ENCODE results near the gene CHCHD3.

CHCHD3 gene

GRCh38 chr7:132836746-132837145, 245.1 kb downstream of the CHCHD3 start:
- ATAC-seq = no peak
- peaks cover 42% of the 10 kb centered on the region for H3K36me3 Mint-ChIP-seq (ENCODE audit: low read depth)
- H3K9me3 Mint-ChIP-seq = peaks cover 5% of the 10 kb centered on the region
- no peak overlapping the region for H3K4me3 Mint-ChIP-seq
- H3K4me1 Mint-ChIP-seq = no peaks in the 10 kb centered on the region
- no peaks in the 10 kb centered on the region for H3K27me3 Mint-ChIP-seq
- no peak for DNase-seq
- no peak overlapping the region for H3K27ac Mint-ChIP-seq

- H3K4me1 Mint-ChIP-seq = peaks cover 6% of the 10 kb centered on the region
- no peak for ATAC-seq
- no peak for DNase-seq
- no peaks in the 10 kb centered on the region for H3K9me3 Mint-ChIP-seq
- H3K27me3 Mint-ChIP-seq = no peaks in the 10 kb centered on the region
- no peak overlapping the region for H3K27ac Mint-ChIP-seq
- H3K4me3 Mint-ChIP-seq = no peak overlapping the region
- H3K36me3 Mint-ChIP-seq (ENCODE audit: low read depth) = peaks cover 29% of the 10 kb centered on the region
Measured at GRCh38 chr7:132830941-132831340, 250.9 kb downstream of the CHCHD3 start.

- Mint-ChIP-seq H3K27me3 (no peaks in the 10 kb centered on the region), H3K27ac (no peak overlapping the region), H3K9me3 (no peaks in the 10 kb centered on the region), H3K36me3 (ENCODE audit: low read depth) (peaks cover 29% of the 10 kb centered on the region), H3K4me1 (peaks cover 6% of the 10 kb centered on the region), H3K4me3 (no peak overlapping the region)
- ATAC-seq = no peak
- no peak for DNase-seq
Measured at GRCh38 chr7:132828502-132828901, 253.4 kb downstream of the CHCHD3 start.

- Mint-ChIP-seq H3K27ac (no peak overlapping the region), H3K27me3 (no peaks in the 10 kb centered on the region), H3K36me3 (ENCODE audit: low read depth) (peaks cover 27% of the 10 kb centered on the region), H3K4me3 (no peak overlapping the region), H3K9me3 (no peaks in the 10 kb centered on the region), H3K4me1 (peaks cover 6% of the 10 kb centered on the region)
- ATAC-seq (no peak), DNase-seq (no peak)
Measured at GRCh38 chr7:132825932-132826835, 255.7 kb downstream of the CHCHD3 start.

- ATAC-seq (no peak), DNase-seq (no peak)
- Mint-ChIP-seq H3K27ac (no peak overlapping the region), H3K4me3 (no peak overlapping the region), H3K4me1 (peaks cover 6% of the 10 kb centered on the region), H3K36me3 (ENCODE audit: low read depth) (peaks cover 22% of the 10 kb centered on the region), H3K27me3 (no peaks in the 10 kb centered on the region), H3K9me3 (no peaks in the 10 kb centered on the region)
Measured at GRCh38 chr7:132825222-132825621, 256.7 kb downstream of the CHCHD3 start.

- no peaks in the 10 kb centered on the region for H3K4me1 Mint-ChIP-seq
- H3K27me3 Mint-ChIP-seq = no peaks in the 10 kb centered on the region
- no peak overlapping the region for H3K4me3 Mint-ChIP-seq
- DNase-seq = no peak
- H3K27ac Mint-ChIP-seq = no peak overlapping the region
- H3K36me3 Mint-ChIP-seq (ENCODE audit: low read depth) = peaks cover 6% of the 10 kb centered on the region
- H3K9me3 Mint-ChIP-seq = no peaks in the 10 kb centered on the region
- ATAC-seq = no peak
Measured at GRCh38 chr7:132819648-132820047, 262.2 kb downstream of the CHCHD3 start.

- no peaks in the 10 kb centered on the region for H3K4me1 Mint-ChIP-seq
- peaks cover 9% of the 10 kb centered on the region for H3K36me3 Mint-ChIP-seq (ENCODE audit: low read depth)
- DNase-seq = no peak
Measured at GRCh38 chr7:132817949-132818348, 263.9 kb downstream of the CHCHD3 start.

GRCh38 chr7:132815696-132816311, 266.1 kb downstream of the CHCHD3 start:
- Mint-ChIP-seq H3K36me3 (ENCODE audit: low read depth) (peaks cover 20% of the 10 kb centered on the region), H3K27ac (no peak overlapping the region), H3K9me3 (peaks cover 4% of the 10 kb centered on the region), H3K27me3 (no peaks in the 10 kb centered on the region), H3K4me3 (no peak overlapping the region), H3K4me1 (no peaks in the 10 kb centered on the region)
- no peak for ATAC-seq
- no peak for DNase-seq

More at GRCh38 chr7:132817949-132818348, 263.9 kb downstream of the CHCHD3 start:
- H3K27ac Mint-ChIP-seq = no peak overlapping the region
- no peak overlapping the region for H3K4me3 Mint-ChIP-seq
- ATAC-seq = no peak
- no peaks in the 10 kb centered on the region for H3K27me3 Mint-ChIP-seq
- no peaks in the 10 kb centered on the region for H3K9me3 Mint-ChIP-seq

GRCh38 chr7:132815130-132815529, 266.8 kb downstream of the CHCHD3 start:
- Mint-ChIP-seq H3K9me3 (peaks cover 4% of the 10 kb centered on the region), H3K4me3 (no peak overlapping the region), H3K36me3 (ENCODE audit: low read depth) (peaks cover 21% of the 10 kb centered on the region), H3K4me1 (no peaks in the 10 kb centered on the region), H3K27me3 (no peaks in the 10 kb centered on the region), H3K27ac (no peak overlapping the region)
- DNase-seq (no peak), ATAC-seq (no peak)

GRCh38 chr7:132810561-132810960, 271.3 kb downstream of the CHCHD3 start:
- Mint-ChIP-seq H3K4me3 (no peak overlapping the region), H3K27ac (no peak overlapping the region), H3K27me3 (no peaks in the 10 kb centered on the region), H3K9me3 (peaks cover 4% of the 10 kb centered on the region), H3K36me3 (ENCODE audit: low read depth) (peaks cover 18% of the 10 kb centered on the region), H3K4me1 (no peaks in the 10 kb centered on the region)
- ATAC-seq = no peak
- DNase-seq = no peak

GRCh38 chr7:132806834-132807233, 275.1 kb downstream of the CHCHD3 start:
- Mint-ChIP-seq H3K9me3 (no peaks in the 10 kb centered on the region), H3K27ac (no peak overlapping the region), H3K36me3 (ENCODE audit: low read depth) (peaks cover 9% of the 10 kb centered on the region), H3K4me1 (no peaks in the 10 kb centered on the region), H3K27me3 (no peaks in the 10 kb centered on the region), H3K4me3 (no peak overlapping the region)
- ATAC-seq (no peak), DNase-seq (no peak)

GRCh38 chr7:132805766-132806165, 276.1 kb downstream of the CHCHD3 start:
- Mint-ChIP-seq H3K9me3 (no peaks in the 10 kb centered on the region), H3K27me3 (no peaks in the 10 kb centered on the region), H3K27ac (no peak overlapping the region), H3K4me1 (no peaks in the 10 kb centered on the region), H3K36me3 (ENCODE audit: low read depth) (peaks cover 3% of the 10 kb centered on the region), H3K4me3 (no peak overlapping the region)
- DNase-seq (no peak), ATAC-seq (no peak)

DNA sequence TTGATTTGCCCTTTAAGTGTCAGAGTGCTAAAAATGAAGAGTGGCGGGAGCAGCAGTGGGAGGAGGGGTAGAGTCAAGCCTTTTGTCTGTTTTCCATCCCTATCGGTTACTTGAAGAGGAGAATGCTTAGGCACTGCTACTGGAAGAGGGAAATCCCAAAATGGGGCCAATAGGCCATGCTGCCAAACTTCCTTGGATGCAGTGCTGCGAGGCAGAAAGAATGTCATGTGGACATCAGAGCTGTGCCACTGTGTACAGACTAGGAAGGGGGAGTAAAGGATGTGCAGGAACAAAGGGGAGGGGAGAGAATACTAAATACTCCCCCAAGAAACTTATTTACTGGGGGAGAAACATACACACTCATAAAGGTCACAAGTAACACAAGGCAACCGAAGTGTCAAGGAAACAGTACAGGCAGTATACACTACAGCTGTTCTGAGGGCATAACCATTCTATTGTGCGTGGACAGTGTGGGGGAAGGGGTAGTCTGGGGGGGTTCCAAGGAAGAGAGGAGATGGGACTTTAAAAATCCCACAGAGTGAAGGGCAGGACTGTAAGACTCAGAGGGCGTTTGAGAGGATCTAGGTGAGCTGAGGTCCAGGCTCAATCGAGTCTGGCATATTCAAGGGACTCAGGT, 276.9 kb downstream of the CHCHD3 start:
- Mint-ChIP-seq H3K4me1 (no peaks in the 10 kb centered on the region), H3K9me3 (no peaks in the 10 kb centered on the region), H3K4me3 (no peak overlapping the region), H3K27me3 (no peaks in the 10 kb centered on the region), H3K36me3 (ENCODE audit: low read depth) (peaks cover 4% of the 10 kb centered on the region), H3K27ac (no peak overlapping the region)
- ATAC-seq (no peak), DNase-seq (no peak)

- no peaks in the 10 kb centered on the region for H3K9me3 Mint-ChIP-seq
- ATAC-seq (no peak), DNase-seq (no peak)
- no peaks in the 10 kb centered on the region for H3K27me3 Mint-ChIP-seq
- no peak overlapping the region for H3K4me3 Mint-ChIP-seq
- no peaks in the 10 kb centered on the region for H3K4me1 Mint-ChIP-seq
- no peak overlapping the region for H3K27ac Mint-ChIP-seq
- H3K36me3 Mint-ChIP-seq (ENCODE audit: low read depth) = peaks cover 18% of the 10 kb centered on the region
Measured at GRCh38 chr7:132800522-132800921, 281.4 kb downstream of the CHCHD3 start.

GRCh38 chr7:132799081-132799413, 282.8 kb downstream of the CHCHD3 start:
- H3K4me1 Mint-ChIP-seq = no peaks in the 10 kb centered on the region
- no peaks in the 10 kb centered on the region for H3K9me3 Mint-ChIP-seq
- H3K4me3 Mint-ChIP-seq = no peak overlapping the region
- no peaks in the 10 kb centered on the region for H3K27me3 Mint-ChIP-seq
- DNase-seq (no peak), ATAC-seq (no peak)
- H3K27ac Mint-ChIP-seq = no peak overlapping the region
- H3K36me3 Mint-ChIP-seq (ENCODE audit: low read depth) = peaks cover 23% of the 10 kb centered on the region

All from activated naive CD8-positive, alpha-beta T cell treated with anti-CD3 and anti-CD28 coated beads, Interleukin-2, amount 50 U/mL, for 24 hours (primary cell).